A549 (cell line): ENCODE data around the gene HLA-DOB. TPM values are rescaled to one million over a fixed set of nuclear protein-coding genes. Genes with fewer than 3 reads are reported as not detected.

ENCODE experiments used
- ATAC-seq, 2 experiments: fragments of 200-7000 bp in 1 of 2; fragments of >200 bp in 1 of 2; cut with Nextera tagmentation in 1 of 2; cut with Tn5 transposase in 1 of 2; 3 replicates each; pipeline versions ENCODE4 v1.8.0 to v1.9.1; 2018 to 2020; ENCODE audit warnings: mild to moderate bottlenecking in 1 of 2, moderate library complexity in 1 of 2
- CTCF ChIA-PET: fragments of 300-600 bp; sonication (Branson Sonifier 250); formaldehyde crosslinking; extraction: SDS; loops from one replicate; lab custom pipeline; 2021; ENCODE audit warnings: antibody characterized with exemption, inconsistent platforms; lab: Yijun Ruan, JAX
- POLR2A ChIA-PET: fragments of 350-600 bp; formaldehyde crosslinking; extraction: SDS; loops from one replicate; lab custom pipeline; 2021; ENCODE audit warnings: antibody characterized with exemption, inconsistent platforms; lab: Yijun Ruan, JAX
- DNase-seq, 2 experiments: peaks; one replicate each; pipeline versions ENCODE4 v3.0.0 to v3.0.0-alpha.2; 2011 to 2016; ENCODE audit warnings: low read depth in 1 of 2, low spot score in 1 of 2
- FAIRE-seq: peaks from 2 replicates; lab custom pipeline; 2011; peaks lifted over from hg19 to GRCh38; lab: Jason Lieb, UNC
- H3K27ac ChIP-seq, 2 experiments: fragments of >200 bp; sonication (Bioruptor Twin); formaldehyde crosslinking; 3 replicates each; pipeline ENCODE4 v1.5.1; 2016 to 2017
- H3K4me1 ChIP-seq: fragments of >200 bp; sonication (Bioruptor Twin); formaldehyde crosslinking; 3 replicates; pipeline ENCODE4 v1.6.1; 2016
- H3K4me2 ChIP-seq: fragments of >200 bp; sonication (Bioruptor Twin); formaldehyde crosslinking; 3 replicates; pipeline ENCODE4 v1.6.1; 2016
- H3K4me3 ChIP-seq: fragments of >200 bp; sonication (Bioruptor Twin); formaldehyde crosslinking; 3 replicates; pipeline ENCODE4 v1.5.1; 2016
- H3K9me3 ChIP-seq: fragments of >200 bp; sonication (Bioruptor Twin); formaldehyde crosslinking; 3 replicates; pipeline ENCODE4 v1.6.1; 2016
- CEBPB ChIP-seq, 2 experiments: fragments of >200 bp in 1 of 2; sonication (Bioruptor Twin) in 1 of 2; formaldehyde crosslinking in 1 of 2; IDR thresholded peaks; 2 replicates each; pipeline ENCODE4 v1.6.1; 2012 to 2016
- CHD2 ChIP-seq: fragments of 150-350 bp; IDR thresholded peaks from 2 replicates; pipeline ENCODE4 v1.6.1; 2014; ENCODE audit warnings: low read length; ENCODE audit not compliant: partially characterized antibody
- CHD4 ChIP-seq: fragments of 200-600 bp; sonication (generic); IDR thresholded peaks from 2 replicates; pipeline ENCODE4 v1.6.1; 2016; ENCODE audit warnings: antibody characterized with exemption, mild to moderate bottlenecking, borderline replicate concordance
- CTCF ChIP-seq: fragments of >200 bp; sonication (Bioruptor Twin); formaldehyde crosslinking; IDR thresholded peaks from 3 replicates; pipeline ENCODE4 v1.5.1; 2016
- EHMT2 ChIP-seq: fragments of 200-600 bp; sonication (generic); IDR thresholded peaks from 2 replicates; pipeline ENCODE4 v1.6.1; 2016; ENCODE audit warnings: antibody characterized with exemption, low read depth, mild to moderate bottlenecking, moderate library complexity
- ELK1 ChIP-seq: fragments of 150-350 bp; IDR thresholded peaks from 2 replicates; pipeline ENCODE4 v1.6.1; 2014; ENCODE audit warnings: low read depth, mild to moderate bottlenecking, low read length
- EP300 ChIP-seq, 2 experiments: fragments of >200 bp; sonication (Bioruptor Twin); formaldehyde crosslinking; IDR thresholded peaks; 2 replicates in 1 of 2; 3 replicates in 1 of 2; pipeline ENCODE4 v1.6.1; 2016 to 2017
- ESRRA ChIP-seq: fragments of 150-350 bp; IDR thresholded peaks from 2 replicates; pipeline ENCODE4 v1.6.1; 2014; ENCODE audit warnings: mild to moderate bottlenecking, low read length, borderline replicate concordance
- HOXA7 ChIP-seq: fragments of 250-450 bp; sonication (Bioruptor Pico); IDR thresholded peaks from 2 replicates; pipeline ENCODE4 v1.5.0; 2020; ENCODE audit warnings: mild to moderate bottlenecking, moderate library complexity
- HOXB5 ChIP-seq: fragments of 250-450 bp; sonication (Bioruptor Pico); IDR thresholded peaks from 2 replicates; pipeline ENCODE4 v1.5.0; 2020; ENCODE audit warnings: mild to moderate bottlenecking, moderate library complexity
- MAFK ChIP-seq: fragments of 450-650 bp; IDR thresholded peaks from 2 replicates; pipeline ENCODE4 v1.6.1; 2014; ENCODE audit not compliant: partially characterized antibody
- MAX ChIP-seq: IDR thresholded peaks from 2 replicates; pipeline ENCODE4 v1.6.1; 2012
- NFE2L2 ChIP-seq: fragments of 150-350 bp; conservative IDR thresholded peaks from 2 replicates; pipeline ENCODE4 v1.6.1; 2014; ENCODE audit warnings: low read length
- NPAS2 ChIP-seq: fragments of 250-450 bp; sonication (Bioruptor Pico); IDR thresholded peaks from 2 replicates; pipeline ENCODE4 v1.8.0; 2022; ENCODE audit warnings: mild to moderate bottlenecking, moderate library complexity, borderline replicate concordance
- POLR2A ChIP-seq: IDR thresholded peaks from 2 replicates; pipeline ENCODE4 v1.6.1; 2012; ENCODE audit warnings: mild to moderate bottlenecking, low read length
- POLR2AphosphoS2 ChIP-seq: conservative IDR thresholded peaks from 2 replicates; pipeline ENCODE4 v1.6.1; 2012; ENCODE audit warnings: low read length, improper control_type of control experiment, inconsistent platforms
- RAD21 ChIP-seq, 2 experiments: fragments of >200 bp in 1 of 2; sonication (Bioruptor Twin) in 1 of 2; formaldehyde crosslinking in 1 of 2; IDR thresholded peaks in 1 of 2; conservative IDR thresholded peaks in 1 of 2; 2 replicates in 1 of 2; 3 replicates in 1 of 2; pipeline ENCODE4 v1.6.1; 2012 to 2018; ENCODE audit warnings: inconsistent platforms in 1 of 2
- RARB ChIP-seq: fragments of 250-450 bp; sonication (Bioruptor Pico); IDR thresholded peaks from 2 replicates; pipeline ENCODE4 v1.8.0; 2021; ENCODE audit warnings: mild to moderate bottlenecking, moderate library complexity
- RCOR1 ChIP-seq: fragments of 150-350 bp; IDR thresholded peaks from 2 replicates; pipeline ENCODE4 v1.6.1; 2014; ENCODE audit warnings: antibody characterized with exemption, low read length, low read depth
- REST ChIP-seq: fragments of 200-600 bp; sonication (generic); IDR thresholded peaks from 2 replicates; pipeline ENCODE4 v1.6.1; 2016; ENCODE audit warnings: antibody characterized with exemption, mild to moderate bottlenecking, moderate library complexity
- RFX5 ChIP-seq: fragments of 450-650 bp; IDR thresholded peaks from 2 replicates; pipeline ENCODE4 v1.7.1; 2014; ENCODE audit warnings: antibody characterized with exemption, mild to moderate bottlenecking, moderate library complexity
- SMC3 ChIP-seq: fragments of >200 bp; sonication (Bioruptor Twin); formaldehyde crosslinking; IDR thresholded peaks from 3 replicates; pipeline ENCODE4 v1.6.1; 2018; ENCODE audit warnings: inconsistent platforms
- TFCP2L1 ChIP-seq: fragments of 250-450 bp; sonication (Bioruptor Pico); IDR thresholded peaks from 2 replicates; pipeline ENCODE4 v1.5.0; 2021; ENCODE audit warnings: mild to moderate bottlenecking
- USF2 ChIP-seq: fragments of 450-650 bp; IDR thresholded peaks from 2 replicates; pipeline ENCODE4 v1.6.1; 2014; ENCODE audit warnings: antibody characterized with exemption
- ZFP36 ChIP-seq: fragments of 450-650 bp; IDR thresholded peaks from 2 replicates; pipeline ENCODE4 v1.6.1; 2014; ENCODE audit warnings: borderline replicate concordance; ENCODE audit not compliant: partially characterized antibody
- ZNF302 ChIP-seq: fragments of 250-450 bp; sonication (Bioruptor Pico); IDR thresholded peaks from 2 replicates; pipeline ENCODE4 v1.9.0; 2021; ENCODE audit warnings: inconsistent platforms, mild to moderate bottlenecking, moderate library complexity
- whole genome bisulfite sequencing: methylation state at CpG from one replicate; pipeline ENCODE4 v1.1.6; 2017; ENCODE audit errors: missing lambda C conversion rate; 5-methylcytosine and 5-hydroxymethylcytosine counted together
- polyA plus RNA-seq, 4 experiments: library from polyadenylated mRNA; depleted of rRNA in 3 of 4; stranded (reverse); fragments of >200 nt; fragmentation: RNase III in 1 of 4; extraction: RNeasy Plus Mini Kit Qiagen cat#74134 plus additional on column Dnase treatment in 1 of 4; gene quantifications; 2 replicates in 3 of 4; 3 replicates in 1 of 4; pipeline ENCODE4 v1.2.3, GENCODE V29; 2011 to 2017

The HLA-DOB gene
- polyA plus RNA-seq, 2 of the 4 experiments (the other 2 are of a cell fraction), result 0.08 to 0.10 TPM

- TF ChIP-seq RFX5 (peak; percentile 90), POLR2A (peak; percentile 29), RAD21 (conservative IDR thresholded peaks at IDR 0.05 in 1 of 2, IDR thresholded peaks at IDR 0.05 in 1 of 2) (peak; percentile 90 to 91), EP300 (IDR thresholded peaks at IDR 0.05) (no peak), CHD2 (no peak), POLR2AphosphoS2 (no peak), CTCF (peak; percentile 81), SMC3 (peak; percentile 88), HOXB5 (CRISPR knock-in tag) (no peak), ELK1 (no peak), NPAS2 (CRISPR knock-in tag) (no peak), HOXA7 (CRISPR knock-in tag) (no peak), EHMT2 (no peak), ESRRA (no peak), ZNF302 (CRISPR knock-in tag) (no peak), MAX (0 out of 2 replicates have a peak, but pooled peaks have one; percentile 33), ZFP36 (no peak), CEBPB (IDR thresholded peaks at IDR 0.05) (no peak), MAFK (no peak), TFCP2L1 (CRISPR knock-in tag) (no peak), NFE2L2 (no peak), RCOR1 (no peak), USF2 (no peak), CHD4 (no peak), RARB (CRISPR knock-in tag) (no peak), REST (no peak)
- Histone ChIP-seq H3K4me1 (peaks cover 8% of the 10 kb centered on the region; the same call in 1 of the 3 replicates), H3K4me2 (peak within 1 kb of the TSS; percentile 98), H3K27ac (peak within 1 kb of the TSS; percentile 83 to 90), H3K4me3 (peak within 1 kb of the TSS; percentile 74), H3K9me3 (no peaks in the 10 kb centered on the region)
- DNase-seq, result peak; percentile 88 to 90
- FAIRE-seq, result no peak
- WGBS, result 2% methylated on average over 34 of the region's 57 CpGs
- ATAC-seq, result peak; percentile 94 to 98
- ChIA-PET CTCF (interaction anchor here (0.6 to 10.9 kb wide), 44 partner anchors 9 to 432 kb away, joined by 3 to 253 read pairs (median 4); partner anchors contain the start of genes BRD2, BTNL2, HLA-DMA and PSMB9), POLR2A (interaction anchor here (0.7 to 2.2 kb wide), 8 partner anchors 11 to 134 kb away, joined by 3 to 30 read pairs (median 11); partner anchors contain the start of genes BRD2, PSMB9 and TAP1)
Measured at GRCh38 chr6:32838114-32838958, 21.5 kb upstream of the HLA-DOB start, which contains the start of gene TAP2. TSS of gene TAP2 (minus strand) at chr6:32838739. CDS start at chr6:32838233, 506 bp downstream.
